Muscle layer of duodenum (tissue), 2 donors: ENCODE results near the gene ZNF469.
"Not testable (repeated sequence)": the region's sequence is repeated elsewhere in the genome, so short reads cannot be mapped to it uniquely, and the experiment has no call there.

Experiments
- H3K27ac ChIP-seq: one replicate; pipeline ENCODE4 v1.7.0; 2013; ENCODE audit warnings: mild to moderate bottlenecking, low read length
- H3K27me3 ChIP-seq: one replicate; pipeline ENCODE4 v1.7.0; 2013; ENCODE audit warnings: low read depth, mild to moderate bottlenecking, control low read depth, low read length
- H3K36me3 ChIP-seq, 2 donors: one replicate each; pipeline ENCODE4 v1.7.0; 2013; ENCODE audit warnings: low read length in 2 of 2, control low read depth in 1 of 2, mild to moderate bottlenecking in 1 of 2; ENCODE audit not compliant: insufficient read depth in 2 of 2, control insufficient read depth in 1 of 2
- H3K4me1 ChIP-seq, 2 donors: one replicate each; pipeline ENCODE4 v1.7.0; 2013; ENCODE audit warnings: low read length in 2 of 2, mild to moderate bottlenecking in 2 of 2, control low read depth in 1 of 2, moderate library complexity in 1 of 2; ENCODE audit not compliant: insufficient read depth in 2 of 2, control insufficient read depth in 1 of 2
- H3K4me3 ChIP-seq, 2 donors: one replicate each; pipeline ENCODE4 v1.7.0; 2013; ENCODE audit warnings: low read length in 2 of 2, low read depth in 1 of 2, mild to moderate bottlenecking in 1 of 2
- H3K9me3 ChIP-seq, 2 donors: one replicate each; pipeline ENCODE4 v1.7.0; 2013; ENCODE audit warnings: low read length in 2 of 2, control low read depth in 1 of 2, mild to moderate bottlenecking in 1 of 2; ENCODE audit not compliant: control insufficient read depth in 1 of 2
- donor health status: healthy.

ZNF469 gene

DNA sequence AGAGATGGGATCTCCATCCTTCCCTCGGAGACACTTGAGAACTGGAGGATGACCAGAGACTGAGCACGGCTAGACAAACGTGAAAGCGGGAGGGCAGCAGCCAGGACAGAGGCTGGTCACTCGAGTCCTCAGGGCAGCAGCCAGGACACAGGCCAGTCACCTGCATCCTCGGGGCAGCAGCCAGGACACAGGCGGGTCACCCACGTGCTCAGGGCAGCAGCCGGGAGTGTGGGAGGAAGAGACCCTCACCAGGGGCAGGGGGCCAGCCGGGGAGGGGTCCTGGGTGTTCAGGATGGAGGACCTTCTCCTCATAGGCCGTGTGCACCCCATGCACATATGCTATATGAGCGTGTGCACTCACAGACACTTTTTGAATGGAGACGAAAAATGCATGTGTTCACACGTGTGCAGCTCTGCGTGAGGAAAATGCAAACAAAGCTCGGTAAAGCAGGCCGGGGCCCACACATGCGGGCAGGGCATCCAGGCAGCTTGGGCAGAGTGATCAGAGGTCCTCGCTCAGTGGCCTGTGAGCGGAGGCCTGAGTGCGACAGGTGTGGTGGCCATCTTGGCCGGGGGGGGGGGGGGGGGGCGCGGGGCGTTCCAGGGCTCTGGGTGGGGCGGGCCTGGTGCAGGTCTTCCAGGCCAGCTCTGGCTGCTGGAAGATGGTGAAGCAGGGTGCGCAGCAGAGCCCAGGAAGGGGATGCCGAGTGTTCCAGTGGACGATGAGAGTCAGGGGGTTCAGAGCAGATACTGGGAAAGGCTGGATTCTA lies 26.7 kb downstream of the ZNF469 start:
- H3K27ac ChIP-seq: no peak overlapping the region
- H3K4me1 ChIP-seq: no peaks in the 10 kb centered on the region
- no peaks in the 10 kb centered on the region for H3K27me3 ChIP-seq
- no peaks in the 10 kb centered on the region for H3K9me3 ChIP-seq
- H3K36me3 ChIP-seq: no peaks in the 10 kb centered on the region
- H3K4me3 ChIP-seq: no peak overlapping the region

DNA sequence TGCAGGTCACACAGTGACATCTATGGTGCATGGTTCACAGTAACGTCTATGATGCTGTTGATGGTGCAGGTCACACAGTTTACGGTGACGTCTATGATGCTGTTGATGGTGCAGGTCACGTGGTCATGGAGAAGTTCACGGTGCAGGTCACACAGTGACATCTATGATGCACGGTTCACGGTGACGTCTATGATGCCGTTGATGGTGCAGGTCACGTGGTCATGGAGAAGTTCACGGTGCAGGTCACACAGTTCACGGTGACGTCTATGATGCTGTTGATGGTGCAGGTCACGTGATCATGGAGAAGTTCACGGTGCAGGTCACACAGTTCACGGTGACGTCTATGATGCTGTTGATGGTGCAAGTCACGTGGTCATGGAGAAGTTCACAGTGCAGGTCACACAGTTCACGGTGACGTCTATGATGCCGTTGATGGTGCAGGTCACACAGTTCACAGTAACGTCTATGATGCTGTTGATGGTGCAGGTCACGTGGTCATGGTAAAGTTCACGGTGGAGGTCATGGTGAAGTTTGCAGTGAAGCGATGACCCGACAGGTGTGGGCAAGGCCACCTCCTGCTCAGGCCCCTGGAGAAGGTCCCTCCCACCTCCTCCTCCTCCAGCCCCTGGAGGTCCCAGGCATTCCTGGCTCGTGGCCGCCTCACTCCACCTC lies 27.7 kb downstream of the ZNF469 start:
- H3K4me3 ChIP-seq, H3K9me3 ChIP-seq, H3K27ac ChIP-seq, H3K36me3 ChIP-seq, H3K27me3 ChIP-seq, H3K4me1 ChIP-seq: not testable (repeated sequence)

DNA sequence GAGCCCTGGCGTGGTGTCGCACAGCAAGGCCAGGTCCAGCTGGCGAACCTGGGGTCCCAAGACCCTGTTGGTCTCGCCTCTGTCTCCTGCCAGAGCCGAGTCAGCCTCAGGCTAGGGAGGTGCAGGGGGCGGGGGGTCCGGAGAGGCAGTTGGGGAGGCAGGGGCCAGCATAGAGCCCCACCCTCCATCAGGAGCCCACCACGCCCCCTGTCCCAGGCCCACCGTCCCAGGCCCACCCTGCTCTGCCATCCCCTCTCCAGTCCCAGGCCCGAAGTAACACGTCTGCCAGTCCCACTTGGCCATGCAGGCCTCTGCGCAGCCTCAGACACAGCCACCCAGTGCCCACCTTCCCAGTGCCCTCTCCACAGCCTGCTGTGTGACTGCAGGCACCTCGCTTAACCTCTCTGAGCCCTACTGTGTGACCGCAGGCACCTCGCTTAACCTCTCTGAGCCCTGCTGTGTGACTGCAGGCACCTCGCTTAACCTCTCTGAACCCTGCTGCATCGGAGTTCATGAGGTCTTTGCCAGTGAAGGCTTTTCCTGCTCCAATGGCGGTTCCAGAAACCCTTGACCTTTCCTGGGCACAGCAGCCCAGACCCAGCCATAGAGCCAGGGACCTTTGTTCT lies 29.3 kb downstream of the ZNF469 start:
- Histone ChIP-seq H3K27ac (no peak overlapping the region), H3K36me3 (no peaks in the 10 kb centered on the region), H3K4me3 (no peak overlapping the region), H3K9me3 (no peaks in the 10 kb centered on the region), H3K4me1 (no peaks in the 10 kb centered on the region), H3K27me3 (no peaks in the 10 kb centered on the region)

DNA sequence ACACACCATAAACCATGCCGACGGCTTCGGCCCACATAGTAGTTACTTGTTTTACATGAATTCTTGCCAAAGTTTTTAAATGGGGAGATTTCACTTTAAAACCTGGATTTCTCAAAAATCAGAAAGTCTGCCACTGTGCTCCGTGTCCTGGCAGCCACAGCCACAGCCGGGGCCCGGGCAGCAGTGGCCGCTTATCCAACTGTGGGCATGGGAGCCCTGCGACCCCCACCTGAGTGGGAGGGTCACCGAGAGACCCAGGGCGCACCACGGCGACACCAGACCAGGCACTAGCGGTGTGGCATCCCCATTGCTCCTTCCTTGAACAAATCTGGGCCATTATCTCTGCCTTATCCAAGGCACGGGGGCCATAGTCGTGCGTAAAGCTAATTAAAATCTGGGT lies 30.0 kb downstream of the ZNF469 start:
- H3K27me3 ChIP-seq: no peaks in the 10 kb centered on the region
- H3K36me3 ChIP-seq: no peaks in the 10 kb centered on the region
- no peaks in the 10 kb centered on the region for H3K9me3 ChIP-seq
- no peaks in the 10 kb centered on the region for H3K4me1 ChIP-seq
- no peak overlapping the region for H3K27ac ChIP-seq
- H3K4me3 ChIP-seq: no peak overlapping the region

DNA sequence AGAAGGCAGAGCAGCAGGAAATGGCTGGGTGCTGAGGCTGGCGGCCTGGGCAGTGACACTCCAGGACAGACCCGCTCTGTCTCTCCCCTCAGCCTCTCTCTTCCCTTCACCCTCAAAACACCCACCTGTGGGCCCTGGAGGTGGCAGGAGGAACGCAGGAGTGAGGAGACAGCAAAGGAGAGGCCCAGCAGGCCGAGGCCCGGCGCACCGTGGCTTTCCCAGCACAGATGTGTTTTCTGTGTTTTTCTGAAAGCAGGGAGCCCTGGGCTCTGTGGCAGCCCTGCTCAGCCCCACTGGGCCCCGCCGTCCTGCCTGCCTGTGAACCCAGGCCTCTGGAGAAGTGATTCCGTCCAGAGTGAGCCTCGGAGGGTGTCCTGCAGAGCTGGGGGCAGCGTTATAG lies 30.5 kb downstream of the ZNF469 start:
- H3K9me3 ChIP-seq: no peaks in the 10 kb centered on the region
- no peak overlapping the region for H3K4me3 ChIP-seq
- no peaks in the 10 kb centered on the region for H3K36me3 ChIP-seq
- H3K27ac ChIP-seq: no peak overlapping the region
- H3K4me1 ChIP-seq: no peaks in the 10 kb centered on the region
- H3K27me3 ChIP-seq: no peaks in the 10 kb centered on the region

DNA sequence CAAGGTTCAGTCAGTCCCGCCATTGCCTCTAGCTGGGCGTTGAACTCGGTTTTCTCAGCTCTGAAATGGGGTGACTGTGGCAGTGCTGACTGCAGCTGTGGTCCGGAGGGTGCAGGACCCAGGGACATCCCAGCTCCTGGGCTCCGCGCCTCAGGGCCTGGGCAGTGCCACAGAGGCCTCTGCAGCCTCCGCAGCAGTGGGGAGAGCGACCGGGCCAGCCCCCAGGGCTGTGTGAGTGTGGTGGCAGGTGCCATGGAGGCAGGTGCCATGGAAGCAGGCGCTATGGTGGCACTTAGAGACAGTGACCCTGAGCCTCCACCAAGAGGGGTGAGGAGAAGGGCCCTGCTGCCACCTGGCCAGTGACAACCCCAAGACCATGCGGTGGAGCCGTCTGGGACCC lies 30.9 kb downstream of the ZNF469 start:
- Histone ChIP-seq H3K4me3 (no peak overlapping the region), H3K27ac (no peak overlapping the region), H3K27me3 (no peaks in the 10 kb centered on the region), H3K36me3 (no peaks in the 10 kb centered on the region), H3K4me1 (no peaks in the 10 kb centered on the region), H3K9me3 (no peaks in the 10 kb centered on the region)

DNA sequence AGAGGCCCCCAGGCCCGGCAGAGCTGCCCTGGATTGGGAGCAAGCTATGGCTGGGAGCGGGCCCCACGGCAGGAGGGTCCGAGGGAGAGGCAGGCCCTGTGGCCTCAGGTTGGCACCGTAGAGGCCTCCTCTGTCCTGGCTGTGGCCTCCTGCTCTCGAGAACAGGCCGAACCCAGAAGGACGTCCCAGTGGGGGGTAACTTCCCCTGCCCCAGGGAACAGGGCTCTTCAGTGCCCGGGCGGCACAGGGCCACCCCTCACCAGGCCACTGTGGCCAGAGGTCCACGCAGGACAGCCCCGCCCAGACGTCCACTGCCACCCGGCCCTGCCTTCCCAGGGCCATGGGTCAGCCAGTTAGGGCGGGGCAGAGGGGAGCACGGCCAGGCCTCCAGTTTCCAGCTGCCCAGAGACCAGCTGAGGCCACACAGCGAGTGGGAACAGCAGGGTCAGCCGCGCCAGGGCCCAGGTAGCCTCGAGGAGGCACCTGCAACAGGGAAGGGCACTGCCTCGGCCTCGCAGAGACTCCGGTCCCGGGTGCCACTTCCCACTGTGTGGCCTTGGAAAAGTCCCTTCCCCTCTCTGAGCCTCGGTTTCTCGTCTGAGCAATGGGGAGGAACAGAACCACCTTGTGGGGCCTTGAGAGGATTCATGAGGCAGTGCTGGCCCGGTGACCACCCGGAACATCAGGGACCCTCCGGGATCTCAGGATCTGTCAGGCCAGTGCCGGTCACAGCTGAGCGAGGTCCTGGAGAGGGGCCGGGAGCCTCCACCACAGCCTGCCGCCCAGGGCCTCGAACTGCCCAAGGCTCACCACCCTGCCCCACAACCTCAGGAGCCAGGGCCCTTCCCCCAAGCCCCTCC lies 32.0 kb downstream of the ZNF469 start:
- H3K4me3 ChIP-seq: no peak overlapping the region
- no peaks in the 10 kb centered on the region for H3K9me3 ChIP-seq
- no peaks in the 10 kb centered on the region for H3K4me1 ChIP-seq
- H3K27ac ChIP-seq: no peak overlapping the region
- H3K36me3 ChIP-seq: no peaks in the 10 kb centered on the region
- no peaks in the 10 kb centered on the region for H3K27me3 ChIP-seq

DNA sequence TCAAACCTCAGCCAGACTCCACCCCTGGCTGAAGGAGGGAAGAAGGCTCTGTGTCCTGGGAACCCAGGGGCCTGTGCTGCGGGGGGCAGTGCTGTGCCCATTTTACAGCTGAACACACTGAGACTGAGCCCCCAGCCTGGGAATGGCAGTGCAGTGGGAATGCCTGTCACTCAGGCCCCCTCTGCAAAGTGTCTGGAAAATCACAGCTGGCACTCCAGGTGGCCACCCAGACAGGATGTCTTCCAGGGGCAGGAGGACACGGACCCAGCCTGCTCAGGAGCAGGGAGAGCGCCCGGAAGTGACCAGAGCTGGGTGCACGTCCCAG lies 32.6 kb downstream of the ZNF469 start:
- Histone ChIP-seq H3K36me3 (no peaks in the 10 kb centered on the region), H3K27ac (no peak overlapping the region), H3K4me1 (no peaks in the 10 kb centered on the region), H3K9me3 (no peaks in the 10 kb centered on the region), H3K27me3 (no peaks in the 10 kb centered on the region), H3K4me3 (no peak overlapping the region)

DNA sequence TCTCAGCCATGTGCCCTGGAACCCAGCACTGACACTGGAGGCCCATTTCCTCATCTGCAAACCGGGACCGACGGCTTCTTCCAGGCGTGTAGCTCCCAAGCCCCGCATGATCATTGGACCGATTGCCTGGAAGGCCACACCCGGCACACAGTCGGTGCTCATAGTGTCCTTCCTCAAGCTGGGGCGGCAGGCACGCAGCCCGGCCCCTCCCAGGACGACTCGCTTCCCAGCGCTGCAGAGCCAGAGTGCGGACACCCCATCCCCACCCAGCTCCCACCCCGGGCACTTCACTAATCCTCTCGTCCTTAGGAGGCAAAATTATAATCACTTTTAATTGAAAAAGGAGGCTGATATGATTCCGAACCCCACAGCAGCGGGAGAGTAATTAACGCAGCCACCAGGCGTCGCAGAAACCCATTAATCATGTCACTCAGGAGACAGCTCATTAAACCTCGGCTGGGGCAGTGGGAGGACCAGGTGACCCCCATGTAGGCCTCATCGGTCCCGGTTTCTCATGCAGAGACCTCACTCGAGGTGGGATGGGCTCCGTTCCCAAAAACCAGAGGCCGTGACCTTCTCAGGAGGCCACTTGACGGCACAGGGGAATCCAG lies 33.1 kb downstream of the ZNF469 start:
- Histone ChIP-seq H3K27ac (no peak overlapping the region), H3K4me3 (no peak overlapping the region), H3K27me3 (no peaks in the 10 kb centered on the region), H3K36me3 (no peaks in the 10 kb centered on the region), H3K4me1 (no peaks in the 10 kb centered on the region), H3K9me3 (no peaks in the 10 kb centered on the region)

DNA sequence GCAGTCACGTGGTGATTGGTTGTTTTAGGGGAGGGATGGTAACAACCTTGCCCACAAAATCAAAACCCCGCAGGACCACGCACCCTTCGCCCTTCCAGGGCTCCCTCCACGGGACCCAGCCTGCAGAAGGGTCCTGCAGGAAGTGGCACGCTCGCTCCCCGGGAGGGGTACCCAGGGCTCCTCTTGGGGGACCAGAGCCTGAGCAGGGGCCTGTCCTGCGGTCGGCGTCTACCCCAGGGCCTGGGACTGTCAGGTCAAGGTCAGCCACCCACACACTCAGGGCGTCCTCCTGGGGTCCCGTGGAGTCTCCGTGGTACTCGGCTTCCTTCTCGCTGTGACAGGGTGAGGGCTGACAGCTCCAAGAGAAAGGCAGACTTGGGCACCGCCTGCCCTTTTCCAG lies 33.9 kb downstream of the ZNF469 start:
- Histone ChIP-seq H3K4me1 (no peaks in the 10 kb centered on the region), H3K27me3 (no peaks in the 10 kb centered on the region), H3K9me3 (no peaks in the 10 kb centered on the region), H3K4me3 (no peak overlapping the region), H3K27ac (no peak overlapping the region), H3K36me3 (no peaks in the 10 kb centered on the region)
